Caco-2 (cell line): ENCODE results near the gene MOB3B. TPM values are rescaled to one million over a fixed set of nuclear protein-coding genes. Genes with fewer than 3 reads are reported as not detected.
A peak's percentile ranks its signal among the peaks of the same experiment; 100 is the strongest.

Experiments used
- BruUV-seq: library from RNA; stranded (reverse); fragments of 400-500 nt; replicated peaks from 2 replicates; lab custom pipeline; 2021; lab: Mats Ljungman, UMichigan
- CTCF ChIA-PET: fragments of 300-600 bp; sonication (Branson Sonifier 250); formaldehyde crosslinking; loops from one replicate; lab custom pipeline; 2022; ENCODE audit warnings: antibody characterized with exemption; lab: Charles Lee
- POLR2A ChIA-PET: fragments of 300-600 bp; sonication (Branson Sonifier 250); formaldehyde crosslinking; loops from one replicate; lab custom pipeline; 2022; ENCODE audit warnings: antibody characterized with exemption; lab: Charles Lee
- DNase-seq, 2 experiments: peaks; one replicate each; pipeline versions ENCODE4 v3.0.0 to v3.0.0-alpha.2; 2020 to 2022
- H3K27me3 ChIP-seq: replicated peaks from 2 replicates; pipeline ENCODE4 v1.6.0; 2011; ENCODE audit warnings: low read length; ENCODE audit not compliant: control insufficient read depth, insufficient read depth
- H3K36me3 ChIP-seq: 2 replicates; pipeline ENCODE4 v1.5.1; 2011; ENCODE audit warnings: low read length; ENCODE audit not compliant: control insufficient read depth, insufficient read depth
- H3K4me1 ChIP-seq: fragments of 250-450 bp; sonication (Bioruptor Pico); 2 replicates; pipeline ENCODE4 v1.5.1; 2020; ENCODE audit warnings: mild to moderate bottlenecking
- H3K4me3 ChIP-seq: 2 replicates; pipeline ENCODE4 v1.5.1; 2011; ENCODE audit warnings: low read depth, mild to moderate bottlenecking, control low read depth, low read length
- H3K9me3 ChIP-seq: fragments of 250-450 bp; sonication (Bioruptor Pico); 2 replicates; pipeline ENCODE4 v1.5.1; 2020; ENCODE audit warnings: mild to moderate bottlenecking, moderate library complexity
- H3K27ac Mint-ChIP-seq: one replicate; pipeline ENCODE4 v1.8.0; 2022; ENCODE audit warnings: mixed read lengths; ENCODE audit not compliant: unreplicated experiment
- H3K27me3 Mint-ChIP-seq: one replicate; pipeline ENCODE4 v1.8.0; 2022; ENCODE audit warnings: mixed read lengths; ENCODE audit not compliant: insufficient read depth, unreplicated experiment
- H3K36me3 Mint-ChIP-seq: one replicate; pipeline ENCODE4 v1.8.0; 2022; ENCODE audit warnings: mild to moderate bottlenecking, mixed read lengths; ENCODE audit not compliant: insufficient read depth, unreplicated experiment
- H3K4me1 Mint-ChIP-seq: one replicate; pipeline ENCODE4 v1.8.0; 2022; ENCODE audit warnings: low read depth, mixed read lengths; ENCODE audit not compliant: unreplicated experiment
- H3K4me3 Mint-ChIP-seq: one replicate; pipeline ENCODE4 v1.8.0; 2022; ENCODE audit warnings: mild to moderate bottlenecking, moderate library complexity, mixed read lengths; ENCODE audit not compliant: unreplicated experiment
- H3K9me3 Mint-ChIP-seq: one replicate; pipeline ENCODE4 v1.8.0; 2022; ENCODE audit warnings: mixed read lengths; ENCODE audit not compliant: unreplicated experiment
- intact Hi-C: fragments of 100-400 bp; cut with micrococcal nuclease; formaldehyde crosslinking; loops from one replicate; pipeline ENCODE4 v1.10.0; 2022; ENCODE audit not compliant: unreplicated experiment
- total RNA-seq: library from RNA; stranded (reverse); gene quantifications from 2 replicates; pipeline ENCODE4 v1.2.3, GENCODE V29; 2022
- TF ChIP-seq, protein P1 (sequence below), 2 experiments: fragments of 200-600 bp in 1 of 2; IDR thresholded peaks; 1 replicate in 1 of 2; 2 replicates in 1 of 2; pipeline versions ENCODE4 v1.5.1 to v1.8.0; 2011 to 2022; ENCODE audit warnings: antibody characterized with exemption in 1 of 2, control low read depth in 1 of 2, inconsistent platforms in 1 of 2, low read depth in 1 of 2, low read length in 1 of 2, mild to moderate bottlenecking in 1 of 2, moderate library complexity in 1 of 2; ENCODE audit not compliant: insufficient read depth in 1 of 2, severe bottlenecking in 1 of 2, unreplicated experiment in 1 of 2

The MOB3B gene
- total RNA-seq, 1 experiment from 2014 or later: 5.3 TPM

DNA sequence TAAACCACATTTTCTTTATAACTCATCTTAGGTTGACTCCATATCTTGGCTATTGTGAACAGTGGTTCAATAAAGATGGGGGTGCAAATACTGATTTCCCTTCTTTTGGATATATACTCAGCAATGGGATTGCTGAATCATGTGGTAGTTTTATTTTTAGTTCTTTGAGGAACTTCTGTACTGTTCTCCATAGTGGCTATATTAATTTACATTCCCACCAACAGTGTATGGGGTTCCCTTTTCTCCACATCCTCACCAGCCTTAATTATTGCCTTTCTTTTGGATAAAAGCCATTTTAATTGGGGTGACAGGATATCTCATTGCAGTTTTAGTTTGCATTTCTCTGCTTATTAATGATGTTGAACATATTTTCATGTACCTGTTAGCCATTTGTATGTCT, 125.0 kb downstream of the MOB3B start:
- Mint-ChIP-seq H3K27me3 (no peaks in the 10 kb centered on the region), H3K27ac (no peak overlapping the region), H3K9me3 (no peaks in the 10 kb centered on the region), H3K36me3 (no peaks in the 10 kb centered on the region), H3K4me3 (no peak overlapping the region), H3K4me1 (peaks cover 9% of the 10 kb centered on the region)
- ChIA-PET CTCF (no interaction called here), POLR2A (no interaction called here)
- BruUV-seq: no TSS peak
- intact Hi-C loops: no loop called here
- no peaks in the 10 kb centered on the region for H3K9me3 ChIP-seq
- no peak for DNase-seq
- TF ChIP-seq, protein P1, sequence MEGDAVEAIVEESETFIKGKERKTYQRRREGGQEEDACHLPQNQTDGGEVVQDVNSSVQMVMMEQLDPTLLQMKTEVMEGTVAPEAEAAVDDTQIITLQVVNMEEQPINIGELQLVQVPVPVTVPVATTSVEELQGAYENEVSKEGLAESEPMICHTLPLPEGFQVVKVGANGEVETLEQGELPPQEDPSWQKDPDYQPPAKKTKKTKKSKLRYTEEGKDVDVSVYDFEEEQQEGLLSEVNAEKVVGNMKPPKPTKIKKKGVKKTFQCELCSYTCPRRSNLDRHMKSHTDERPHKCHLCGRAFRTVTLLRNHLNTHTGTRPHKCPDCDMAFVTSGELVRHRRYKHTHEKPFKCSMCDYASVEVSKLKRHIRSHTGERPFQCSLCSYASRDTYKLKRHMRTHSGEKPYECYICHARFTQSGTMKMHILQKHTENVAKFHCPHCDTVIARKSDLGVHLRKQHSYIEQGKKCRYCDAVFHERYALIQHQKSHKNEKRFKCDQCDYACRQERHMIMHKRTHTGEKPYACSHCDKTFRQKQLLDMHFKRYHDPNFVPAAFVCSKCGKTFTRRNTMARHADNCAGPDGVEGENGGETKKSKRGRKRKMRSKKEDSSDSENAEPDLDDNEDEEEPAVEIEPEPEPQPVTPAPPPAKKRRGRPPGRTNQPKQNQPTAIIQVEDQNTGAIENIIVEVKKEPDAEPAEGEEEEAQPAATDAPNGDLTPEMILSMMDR (IDR thresholded peaks at IDR 0.05; ENCODE audit: insufficient read depth in 1 of 2, low read depth in 1 of 2, low read length in 1 of 2, severe bottlenecking in 1 of 2, unreplicated experiment in 1 of 2): no peak
- no peaks in the 10 kb centered on the region for H3K4me1 ChIP-seq
- no peak overlapping the region for H3K4me3 ChIP-seq
- H3K27me3 ChIP-seq: no peaks in the 10 kb centered on the region
- H3K36me3 ChIP-seq: no peaks in the 10 kb centered on the region

DNA sequence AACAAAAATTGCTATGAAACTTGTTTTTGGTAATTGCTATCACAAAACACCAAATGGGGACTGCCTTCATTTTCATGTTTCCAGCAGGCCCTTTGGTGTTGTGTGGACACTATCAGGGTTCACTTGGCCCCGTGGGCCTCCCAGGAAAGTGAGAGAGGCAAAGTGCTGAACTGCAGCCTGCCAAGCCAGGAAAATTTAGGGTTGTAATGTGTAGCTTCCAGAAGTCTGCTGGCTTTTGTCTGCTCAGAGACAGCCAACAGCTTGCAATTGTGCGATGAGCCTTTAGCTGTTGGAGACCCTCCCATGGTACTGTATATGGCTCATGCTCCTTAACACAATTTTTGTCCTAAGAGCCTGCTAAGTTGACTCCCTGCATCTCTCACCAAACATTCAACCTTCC, 127.0 kb downstream of the MOB3B start:
- Histone ChIP-seq H3K27me3 (no peaks in the 10 kb centered on the region), H3K4me1 (no peaks in the 10 kb centered on the region), H3K9me3 (no peaks in the 10 kb centered on the region), H3K36me3 (no peaks in the 10 kb centered on the region), H3K4me3 (no peak overlapping the region)
- H3K4me1 Mint-ChIP-seq: peaks cover 9% of the 10 kb centered on the region
- H3K9me3 Mint-ChIP-seq: no peaks in the 10 kb centered on the region
- no peak overlapping the region for H3K4me3 Mint-ChIP-seq
- DNase-seq: no peak
- POLR2A ChIA-PET: no interaction called here
- CTCF ChIA-PET: no interaction called here
- no peaks in the 10 kb centered on the region for H3K36me3 Mint-ChIP-seq
- H3K27me3 Mint-ChIP-seq: no peaks in the 10 kb centered on the region
- TF ChIP-seq, protein P1 (IDR thresholded peaks at IDR 0.05; ENCODE audit: insufficient read depth in 1 of 2, low read depth in 1 of 2, low read length in 1 of 2, severe bottlenecking in 1 of 2, unreplicated experiment in 1 of 2): no peak
- BruUV-seq: no TSS peak
- intact Hi-C loops: no loop called here
- H3K27ac Mint-ChIP-seq: no peak overlapping the region

DNA sequence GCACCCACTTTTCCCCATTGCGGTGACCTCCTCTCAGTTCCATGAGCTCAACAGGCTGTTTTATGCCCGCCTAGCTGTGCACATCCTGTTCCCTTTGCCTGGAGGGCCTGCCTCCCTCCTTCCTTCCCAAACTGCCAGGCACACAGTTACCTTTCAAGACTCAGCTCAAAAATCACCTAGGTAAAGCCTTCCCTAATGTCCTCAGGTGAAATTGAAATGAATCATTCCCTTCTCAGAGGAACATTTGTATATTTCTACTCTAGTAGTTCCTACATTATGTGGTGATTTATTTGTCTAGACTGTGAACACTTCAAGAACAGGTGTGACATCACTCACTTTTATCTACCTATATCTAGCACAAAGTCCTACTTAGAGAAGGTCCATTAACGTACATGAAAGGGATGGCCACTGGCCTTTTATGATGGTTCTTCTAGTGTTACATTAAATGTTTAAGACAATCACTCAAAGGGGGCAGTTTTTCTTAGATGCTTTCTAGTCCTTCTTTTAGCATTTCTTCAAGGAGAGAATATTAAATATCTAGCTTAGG, 129.2 kb downstream of the MOB3B start:
- H3K4me3 Mint-ChIP-seq: no peak overlapping the region
- no TSS peak for BruUV-seq
- no peak overlapping the region for H3K4me3 ChIP-seq
- TF ChIP-seq, protein P1 (IDR thresholded peaks at IDR 0.05; ENCODE audit: insufficient read depth in 1 of 2, low read depth in 1 of 2, low read length in 1 of 2, severe bottlenecking in 1 of 2, unreplicated experiment in 1 of 2): no peak
- peak overlapping the region; percentile 58 for H3K27ac Mint-ChIP-seq
- intact Hi-C loops: no loop called here
- no peaks in the 10 kb centered on the region for H3K4me1 ChIP-seq
- peaks cover 12% of the 10 kb centered on the region for H3K4me1 Mint-ChIP-seq
- POLR2A ChIA-PET: no interaction called here
- no peaks in the 10 kb centered on the region for H3K27me3 ChIP-seq
- no peaks in the 10 kb centered on the region for H3K27me3 Mint-ChIP-seq
- no peaks in the 10 kb centered on the region for H3K9me3 Mint-ChIP-seq
- CTCF ChIA-PET: no interaction called here
- no peaks in the 10 kb centered on the region for H3K36me3 Mint-ChIP-seq
- no peaks in the 10 kb centered on the region for H3K36me3 ChIP-seq
- no peak for DNase-seq
- H3K9me3 ChIP-seq: no peaks in the 10 kb centered on the region
